Stimulated activated CD8-positive, alpha-beta memory T cell treated with anti-CD3 and anti-CD28 coated beads, Interleukin-7, amount 100 ng/mL, for 48 hours (primary cell): ENCODE results near the gene NR4A3.
"Not testable (repeated sequence)": the region's sequence is repeated elsewhere in the genome, so short reads cannot be mapped to it uniquely, and the experiment has no call there.

Source experiments
- DNase-seq, 2 donors: peaks; one replicate each; pipeline ENCODE4 v3.0.0-alpha.2; 2020; ENCODE audit warnings: low read depth in 1 of 2; ENCODE audit errors: extremely low read depth in 1 of 2

The NR4A3 gene

GRCh38 chr9:99821396-99822108, at the start of gene NR4A3:
NR4A3 (plus strand) TSS chr9:99821885; CDS start chr9:99828043, 6,158 bp downstream.
- DNase-seq: peak; percentile 71 to 82

GRCh38 chr9:99773468-99774138, 48.1 kb upstream of the NR4A3 start:
- no peak for DNase-seq

GRCh38 chr9:99778308-99778707, 43.4 kb upstream of the NR4A3 start:
- peak; percentile 11 to 37 for DNase-seq

- peak; percentile 13 to 15 for DNase-seq
These were observed 42.8 kb upstream of the NR4A3 start for GRCh38 chr9:99778836-99779235.

GRCh38 chr9:99779277-99779676, 42.4 kb upstream of the NR4A3 start:
- DNase-seq: no peak

- not testable (repeated sequence) for DNase-seq
These were observed 39.3 kb upstream of the NR4A3 start for GRCh38 chr9:99782349-99782748.

GRCh38 chr9:99782962-99783718, 38.5 kb upstream of the NR4A3 start:
- no peak for DNase-seq

- DNase-seq: no peak
These were observed 37.9 kb upstream of the NR4A3 start for GRCh38 chr9:99783799-99784198.

- DNase-seq: no peak
These were observed 36.6 kb upstream of the NR4A3 start for GRCh38 chr9:99785010-99785590.

- no peak for DNase-seq
These were observed 34.1 kb upstream of the NR4A3 start for GRCh38 chr9:99787556-99787955.

GRCh38 chr9:99793528-99793927, 28.2 kb upstream of the NR4A3 start:
- no peak for DNase-seq

GRCh38 chr9:99796231-99796630, 25.5 kb upstream of the NR4A3 start:
- no peak for DNase-seq

GRCh38 chr9:99801775-99802174, 19.9 kb upstream of the NR4A3 start:
- no peak for DNase-seq

- no peak for DNase-seq
These were observed 18.0 kb upstream of the NR4A3 start for GRCh38 chr9:99803694-99804093.

- DNase-seq: no peak
These were observed 14.3 kb upstream of the NR4A3 start for GRCh38 chr9:99807276-99807852.

GRCh38 chr9:99807956-99808355, 13.7 kb upstream of the NR4A3 start:
- DNase-seq: no peak

GRCh38 chr9:99808454-99808853, 13.2 kb upstream of the NR4A3 start:
- DNase-seq: no peak

GRCh38 chr9:99809586-99810319, 11.9 kb upstream of the NR4A3 start:
- DNase-seq: no peak

- no peak for DNase-seq
These were observed 10.5 kb upstream of the NR4A3 start for GRCh38 chr9:99811172-99811571.
